HG02981 (cell line): ENCODE measurements around the gene PNMA1.
A peak's percentile ranks its signal among the peaks of the same experiment; 100 is the strongest.

Experiments
- ATAC-seq: cut with Tn5 transposase; IDR thresholded peaks from one replicate; pipeline ENCODE4 v1.9.1; 2021; ENCODE audit warnings: mild to moderate bottlenecking, moderate library complexity; ENCODE audit not compliant: unreplicated experiment

Gene PNMA1

DNA sequence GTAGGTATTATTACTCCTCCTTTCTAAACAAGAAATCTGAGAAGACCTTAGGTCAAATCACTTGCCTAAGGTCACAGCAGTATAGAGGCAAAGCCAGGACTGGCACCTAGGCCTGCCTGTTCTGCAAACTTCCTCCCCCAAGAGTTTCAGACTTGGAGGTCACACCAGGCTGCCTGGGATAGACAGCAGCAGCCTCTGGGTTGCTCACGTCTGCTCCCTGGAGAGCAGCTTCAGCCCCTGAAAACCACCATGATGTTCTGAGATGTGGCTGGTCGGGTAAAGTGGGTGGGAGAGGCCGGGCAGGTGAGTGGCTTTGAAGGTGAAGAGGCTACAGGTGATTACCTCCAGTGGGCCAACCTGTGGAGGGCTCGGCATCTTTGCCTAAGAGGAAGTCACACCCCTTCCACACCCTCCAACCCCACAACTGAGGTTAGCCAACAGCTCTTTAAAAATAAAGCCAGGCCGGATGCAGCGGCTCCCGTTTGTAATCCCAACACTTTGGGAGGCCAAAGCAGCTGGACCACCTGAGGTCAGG, 37.0 kb upstream of the PNMA1 start:
- ATAC-seq: no peak

DNA sequence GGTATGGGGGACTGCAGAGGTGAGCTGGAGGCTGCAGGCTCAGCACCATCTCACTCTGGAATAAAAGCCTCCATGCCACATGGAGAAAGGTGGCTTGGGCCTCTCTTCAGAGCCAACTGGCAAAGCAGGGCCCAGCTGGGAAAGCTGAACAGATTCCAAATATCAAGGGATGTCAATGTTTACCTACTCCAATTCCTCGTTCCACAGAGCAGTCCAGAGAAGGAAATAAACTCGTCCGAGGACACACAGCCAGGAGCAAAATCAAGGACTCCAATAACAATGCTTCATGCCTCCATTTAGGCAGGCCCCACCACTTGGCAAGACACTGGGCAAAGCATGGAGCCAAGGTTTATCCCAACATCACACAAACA, 36.3 kb upstream of the PNMA1 start:
- ATAC-seq: no peak

GRCh38 chr14:73749706-73750530, 35.7 kb upstream of the PNMA1 start:
- no peak for ATAC-seq

DNA sequence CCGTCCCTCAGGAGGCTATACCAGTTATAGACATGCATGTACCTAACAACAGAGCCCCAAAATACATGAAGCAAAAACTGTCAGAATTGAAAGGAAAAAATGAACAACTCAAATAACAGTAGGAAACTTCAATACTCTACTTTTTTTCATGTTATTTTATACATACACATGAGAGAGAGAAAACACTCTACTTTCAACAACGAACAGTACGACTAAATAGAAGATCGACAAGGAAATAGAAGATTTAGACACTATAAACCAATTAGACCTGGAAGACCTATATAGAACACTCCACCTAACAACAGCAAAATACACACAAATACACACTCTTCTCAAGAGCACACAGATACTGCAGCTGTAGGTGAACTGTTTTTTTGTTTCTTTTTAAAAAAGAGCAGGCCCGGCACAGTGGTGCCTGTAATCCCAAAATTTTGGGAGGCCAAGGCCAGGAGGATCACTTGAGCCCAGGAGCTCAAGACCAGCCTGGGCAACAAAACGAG, 34.7 kb upstream of the PNMA1 start:
- ATAC-seq: no peak

DNA sequence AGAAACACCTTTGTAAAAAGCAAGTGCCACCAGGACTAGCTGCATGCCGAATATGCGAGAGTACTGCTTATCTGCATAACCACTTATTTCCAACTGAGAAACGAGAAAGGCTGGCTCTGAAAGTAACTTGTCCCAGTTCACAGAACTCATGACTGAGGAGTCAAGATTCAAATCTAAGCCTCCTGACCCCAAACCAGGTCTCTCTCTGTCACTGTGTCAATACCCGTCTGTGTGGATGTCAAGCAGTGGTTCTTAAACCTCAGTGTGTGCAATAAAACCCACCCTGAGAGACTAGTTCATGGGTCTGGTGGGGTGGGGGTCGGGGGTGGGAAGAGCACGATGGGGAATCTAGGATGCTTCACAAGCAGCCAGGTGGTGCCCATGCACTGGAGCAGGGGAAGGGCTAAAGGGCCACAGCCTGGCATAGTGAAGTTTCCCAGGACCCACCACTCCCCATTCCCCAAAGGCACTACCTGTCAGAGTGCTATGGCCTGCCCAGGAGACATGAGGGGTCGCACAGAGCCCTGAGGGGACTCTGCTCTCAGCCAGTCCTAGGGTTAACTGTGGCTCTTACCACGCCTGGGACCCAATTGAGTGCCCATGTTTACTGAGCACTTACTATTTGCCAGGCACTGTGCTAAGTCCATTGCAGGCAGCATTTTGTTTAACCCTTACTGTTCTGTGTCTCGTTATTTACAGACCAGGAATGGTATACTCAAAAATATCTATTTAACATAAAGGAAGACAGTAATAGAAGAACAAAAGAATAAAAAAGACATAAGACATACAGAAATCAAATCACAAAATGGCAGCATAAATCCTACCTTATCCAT, 33.4 kb upstream of the PNMA1 start:
- no peak for ATAC-seq

DNA sequence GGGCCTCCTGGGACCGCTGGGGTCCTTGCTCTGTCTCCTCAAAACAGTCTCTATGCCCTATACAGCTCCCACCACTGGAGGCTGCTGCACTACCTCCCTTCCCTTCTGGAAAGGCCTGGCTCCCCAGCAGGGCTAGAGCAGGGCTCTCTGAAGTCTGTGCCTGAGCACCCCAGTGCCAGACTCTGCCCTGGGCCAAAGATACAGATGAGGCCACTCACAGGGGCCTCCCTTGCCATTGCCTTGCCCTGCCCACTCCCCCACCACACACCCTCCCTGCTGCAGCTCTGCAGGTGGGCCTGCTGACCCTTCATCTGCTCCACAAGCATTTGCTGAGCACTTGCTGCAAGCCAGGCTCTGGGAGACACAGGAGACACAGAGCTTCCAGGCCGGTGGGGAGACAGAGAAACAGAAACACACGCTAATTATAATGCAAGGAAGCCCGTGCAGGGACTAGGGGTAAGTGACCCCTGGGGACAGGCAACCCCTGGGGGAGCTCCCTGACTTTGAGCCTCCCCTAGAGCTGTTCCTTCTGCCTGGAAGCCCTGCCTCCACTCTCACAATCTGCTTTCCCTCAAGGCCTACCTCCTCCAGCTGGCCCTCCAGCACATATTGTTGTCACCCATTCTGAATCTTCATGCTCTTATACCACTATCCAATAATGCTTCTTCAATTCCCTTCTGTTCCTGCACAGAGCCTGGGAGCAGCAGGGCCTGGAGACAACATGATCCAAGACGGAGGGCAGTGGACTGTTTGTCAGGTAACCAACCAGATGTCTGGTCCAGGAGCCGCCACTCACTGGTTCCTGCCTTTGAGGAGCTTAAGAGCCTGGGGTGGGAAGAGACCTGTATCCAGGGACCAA, 32.6 kb upstream of the PNMA1 start:
- ATAC-seq: no peak

GRCh38 chr14:73745571-73746519, 31.7 kb upstream of the PNMA1 start:
- ATAC-seq: no peak

GRCh38 chr14:73744874-73745529, 30.8 kb upstream of the PNMA1 start:
- no peak for ATAC-seq

DNA sequence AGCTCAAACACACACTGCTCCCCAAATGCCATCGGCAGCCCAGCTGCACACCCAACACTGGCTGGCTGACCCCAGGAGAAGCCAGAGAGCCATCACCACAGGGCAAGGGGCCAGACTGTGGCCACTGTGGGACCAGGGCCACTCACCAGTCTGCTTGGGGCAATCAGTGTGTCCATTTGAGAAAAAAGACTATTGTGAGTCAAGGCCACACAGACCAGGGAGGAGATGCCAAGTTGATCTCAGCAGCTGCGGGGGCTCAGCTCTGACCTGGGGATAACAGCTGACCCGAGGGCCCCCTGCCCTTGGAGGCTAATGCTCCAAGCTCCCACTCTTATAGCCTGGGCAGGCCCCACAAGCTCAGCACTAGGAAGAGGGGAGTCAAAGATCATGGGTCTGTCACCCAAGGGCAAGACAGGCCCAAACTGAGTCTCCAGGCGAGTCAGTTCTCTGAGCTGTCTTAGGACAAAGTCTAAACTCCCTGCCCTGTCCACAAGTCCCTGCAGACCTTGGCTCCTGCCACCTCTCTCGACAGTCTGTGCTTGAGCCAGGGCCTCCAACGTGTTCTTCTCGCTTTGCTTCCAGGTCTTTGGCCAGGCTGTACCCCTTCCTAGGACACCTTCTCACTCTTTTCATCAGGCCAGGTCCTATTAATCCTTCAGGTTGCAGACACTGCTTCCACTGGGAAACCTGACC, 30.1 kb upstream of the PNMA1 start:
- no peak for ATAC-seq

- peak; percentile 42 for ATAC-seq
These were observed 29.3 kb upstream of the PNMA1 start for GRCh38 chr14:73743431-73743931.

- ATAC-seq: no peak
These were observed 28.5 kb upstream of the PNMA1 start for GRCh38 chr14:73742520-73743238.

DNA sequence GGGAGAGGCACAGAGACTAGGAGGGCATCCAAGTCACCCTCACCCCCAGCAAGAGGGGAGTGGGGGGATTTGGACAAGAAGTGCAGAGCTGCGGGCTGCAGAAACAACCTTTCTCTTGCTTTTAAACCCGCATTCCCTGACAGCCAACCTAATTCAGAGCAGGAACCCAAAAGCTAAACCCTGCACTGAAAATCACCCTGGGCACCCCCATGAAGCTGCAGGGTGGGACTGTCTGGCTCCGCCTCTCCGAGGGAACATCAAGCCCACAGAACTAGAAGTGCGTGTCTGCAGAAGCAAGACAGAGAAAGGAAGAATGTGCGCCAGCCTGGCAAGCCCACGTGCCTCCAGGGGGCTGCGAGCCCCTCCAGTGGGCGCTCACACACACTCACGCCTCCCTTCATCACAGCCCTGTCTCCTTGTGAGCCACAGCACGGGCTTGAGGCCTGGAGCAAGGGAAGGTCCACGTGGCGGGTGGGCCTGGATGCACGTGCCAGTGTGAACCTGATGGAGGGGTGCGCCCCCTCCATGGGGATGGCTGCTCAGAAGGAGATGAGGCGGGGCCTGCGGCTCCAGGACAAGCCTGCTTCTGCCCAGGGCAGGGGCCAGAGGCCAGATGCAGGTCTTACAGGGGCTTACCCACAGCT, 27.8 kb upstream of the PNMA1 start:
- ATAC-seq: no peak

DNA sequence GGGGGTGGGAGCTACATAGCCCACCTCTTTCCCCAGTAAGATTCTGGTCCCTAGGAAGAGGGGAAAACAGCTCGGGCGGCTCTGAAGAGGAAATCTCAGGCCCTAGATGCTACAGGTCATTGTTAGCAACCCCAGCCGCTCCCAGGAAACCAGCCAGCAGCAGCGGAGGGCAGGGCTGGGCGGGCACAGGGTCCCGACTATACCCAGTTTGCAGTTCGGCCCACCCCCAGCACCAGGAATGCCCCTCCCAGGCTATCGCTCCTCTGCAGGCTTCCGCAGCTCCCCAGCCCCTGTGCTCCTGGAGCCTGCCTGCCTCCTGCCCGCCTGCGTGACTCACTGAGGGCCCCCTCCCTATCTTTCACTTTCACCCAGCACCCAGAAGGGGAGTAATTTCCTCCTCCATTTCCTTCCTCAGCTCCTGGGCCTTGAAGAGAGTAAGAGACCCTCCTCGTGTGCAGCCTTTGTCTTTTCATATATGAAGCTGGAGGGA, 27.2 kb upstream of the PNMA1 start:
- ATAC-seq: peak; percentile 38

DNA sequence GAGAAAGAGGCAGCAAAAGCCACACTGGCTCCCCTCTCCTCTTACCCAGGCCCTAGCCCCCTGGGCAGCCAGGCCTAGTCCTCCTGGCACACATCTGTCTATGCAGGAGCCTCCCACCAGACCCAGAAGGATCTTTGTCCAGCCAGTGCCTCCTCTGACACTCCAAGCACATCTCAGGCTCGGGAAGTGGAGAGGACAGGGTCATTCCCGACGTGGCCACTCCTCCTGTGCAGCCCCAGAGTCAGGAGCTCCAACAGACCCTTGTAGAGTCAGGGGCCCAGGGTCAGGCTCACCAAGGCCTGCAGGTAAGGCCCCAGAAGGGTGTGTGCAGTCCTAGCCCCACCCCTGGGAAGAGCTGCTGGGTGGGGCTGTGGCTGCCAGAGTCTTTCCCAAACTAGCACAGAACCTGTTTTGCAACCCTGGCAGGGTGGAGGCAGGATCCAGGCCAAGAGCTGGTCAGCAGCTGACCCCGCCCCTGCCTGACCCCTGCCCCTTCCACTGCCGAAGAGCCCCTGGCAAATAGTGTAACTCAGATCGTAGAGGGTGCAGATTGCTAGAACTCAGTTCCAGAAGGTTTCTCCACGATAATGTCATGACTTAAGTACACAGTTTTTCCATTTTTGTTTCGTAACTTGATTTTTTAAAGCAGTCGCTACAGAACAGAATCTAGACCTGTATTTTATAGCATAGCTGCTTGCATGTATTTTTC, 26.6 kb upstream of the PNMA1 start:
- ATAC-seq: no peak

DNA sequence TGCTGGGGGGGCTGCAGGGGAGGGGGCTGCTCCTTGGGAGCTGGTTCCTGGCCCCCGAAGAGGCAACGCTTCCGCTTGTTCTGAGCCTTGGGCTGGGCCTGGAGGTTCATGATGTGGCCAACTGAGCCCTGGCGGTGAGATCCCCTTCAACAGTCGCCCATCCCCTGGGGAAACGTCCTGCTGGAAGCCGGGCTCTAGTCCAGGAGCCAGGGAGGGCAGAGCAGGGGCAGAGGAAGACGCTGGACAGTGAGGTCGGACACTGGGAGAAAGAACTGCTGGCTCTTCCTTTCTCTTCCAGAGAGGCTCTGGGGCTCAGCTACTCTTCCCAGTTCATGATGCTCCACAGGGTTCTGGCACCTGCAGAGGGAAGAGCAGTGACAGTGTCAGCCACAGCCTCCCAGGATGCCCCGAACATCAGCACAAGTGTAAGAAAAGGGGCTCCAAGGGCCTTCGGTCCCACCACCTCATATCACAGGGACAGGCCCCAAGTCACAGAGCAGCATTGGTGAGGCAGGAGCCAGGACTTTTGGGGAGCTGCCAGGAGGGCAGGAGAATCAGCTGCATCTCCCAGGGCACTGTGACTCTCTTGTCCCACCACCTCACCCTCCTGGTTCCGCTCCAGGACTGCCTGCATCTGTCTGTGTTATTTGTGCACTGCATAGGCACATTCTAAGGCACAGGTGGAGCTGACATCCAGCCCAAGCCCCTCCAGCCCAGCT, 25.9 kb upstream of the PNMA1 start:
- no peak for ATAC-seq
